PC-3 (cell line): Measurements from ENCODE around the gene RNH1.

Experiments
- CTCF ChIP-seq: fragments of 300-600 bp; sonication (generic); conservative IDR thresholded peaks from 2 replicates; pipeline ENCODE4 v1.5.1; 2017; ENCODE audit warnings: antibody characterized with exemption, low read depth, mild to moderate bottlenecking, low read length
- EZH2 ChIP-seq: fragments of 300-600 bp; sonication (generic); IDR thresholded peaks from one replicate; pipeline ENCODE4 v1.6.1; 2017; ENCODE audit warnings: antibody characterized with exemption, mild to moderate bottlenecking, low read length; ENCODE audit not compliant: unreplicated experiment

DNA sequence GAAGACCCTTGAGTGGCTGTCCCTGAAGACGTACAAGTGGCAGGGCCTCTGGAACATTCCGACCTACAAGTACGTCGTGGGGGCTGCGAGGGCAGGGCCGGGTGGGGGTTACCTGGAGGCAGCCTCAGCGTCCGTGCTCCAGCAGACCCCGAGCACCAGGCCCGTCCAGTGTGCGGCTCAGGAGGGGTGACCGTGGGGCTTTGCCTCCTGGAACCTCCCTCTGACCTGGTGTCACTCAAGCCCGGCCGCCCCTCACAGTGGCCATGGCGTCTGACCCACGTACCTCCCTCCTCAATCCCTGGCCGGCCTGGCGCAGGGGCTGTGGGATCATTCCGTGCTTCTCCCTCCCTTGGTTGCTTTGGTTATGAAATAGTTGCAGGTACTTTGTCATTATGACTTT is 18.5 kb downstream of the RNH1 start:
- no peak for TF ChIP-seq CTCF
- no peak for TF ChIP-seq EZH2
